GM19239 (cell line): ENCODE measurements around the gene PHPT1.
A peak's percentile ranks its signal among the peaks of the same experiment; 100 is the strongest.
"Not testable (repeated sequence)": the region's sequence is repeated elsewhere in the genome, so short reads cannot be mapped to it uniquely, and the experiment has no call there.

Experiments
- DNase-seq: peaks from one replicate; pipeline ENCODE4 v3.0.0; 2011; ENCODE audit warnings: low spot score; ENCODE audit not compliant: insufficient read length
- FAIRE-seq: peaks from 2 replicates; lab custom pipeline; 2011; peaks lifted over from hg19 to GRCh38; lab: Jason Lieb, UNC

Gene PHPT1

DNA sequence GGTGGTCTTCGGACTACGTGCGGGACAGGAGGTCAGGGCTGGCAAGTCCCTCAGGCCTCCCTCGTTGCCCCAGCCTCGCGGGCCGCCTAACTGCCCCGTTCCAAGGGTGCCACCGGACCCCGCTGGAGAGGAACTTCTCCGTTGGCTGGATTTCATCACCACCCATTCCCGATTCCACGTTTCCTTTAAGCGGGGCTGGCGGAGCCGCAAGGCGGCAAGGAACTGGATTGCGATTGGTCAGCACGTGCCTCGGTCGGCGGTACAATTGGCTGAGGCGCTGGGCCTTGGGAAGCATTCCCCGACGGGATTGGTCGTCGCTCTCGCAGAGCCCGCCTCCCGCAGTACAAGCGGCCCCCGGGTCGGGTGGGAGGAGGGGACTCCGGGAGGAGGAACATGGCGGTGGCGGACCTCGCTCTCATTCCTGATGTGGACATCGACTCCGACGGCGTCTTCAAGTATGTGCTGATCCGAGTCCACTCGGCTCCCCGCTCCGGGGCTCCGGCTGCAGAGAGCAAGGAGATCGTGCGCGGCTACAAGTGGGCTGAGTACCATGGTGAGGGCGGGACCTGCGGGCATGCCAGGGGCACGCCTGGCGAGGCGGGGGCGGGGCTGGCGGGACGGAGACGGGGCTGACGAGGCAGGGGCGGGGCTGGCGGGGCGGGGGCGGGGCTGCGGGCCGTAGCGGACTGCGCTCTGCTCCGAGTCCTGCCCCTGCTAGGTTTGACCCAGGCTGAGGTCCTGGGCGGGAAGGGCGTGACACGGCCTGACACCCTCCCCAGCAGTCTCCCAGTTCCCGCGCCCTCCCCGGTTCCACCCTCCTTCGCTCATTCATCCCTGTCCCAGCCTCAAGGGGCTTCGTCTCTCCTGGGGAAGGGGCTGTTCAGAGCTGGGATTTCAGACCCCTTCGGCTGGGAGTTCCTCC is at the start of gene PHPT1:
Gene PHPT1 (plus strand): TSS at position 372 of the 922 bp plus-strand sequence. CDS start 22 bp downstream, at position 394.
- FAIRE-seq (peak; percentile 100), DNase-seq (peak; percentile 99)

DNA sequence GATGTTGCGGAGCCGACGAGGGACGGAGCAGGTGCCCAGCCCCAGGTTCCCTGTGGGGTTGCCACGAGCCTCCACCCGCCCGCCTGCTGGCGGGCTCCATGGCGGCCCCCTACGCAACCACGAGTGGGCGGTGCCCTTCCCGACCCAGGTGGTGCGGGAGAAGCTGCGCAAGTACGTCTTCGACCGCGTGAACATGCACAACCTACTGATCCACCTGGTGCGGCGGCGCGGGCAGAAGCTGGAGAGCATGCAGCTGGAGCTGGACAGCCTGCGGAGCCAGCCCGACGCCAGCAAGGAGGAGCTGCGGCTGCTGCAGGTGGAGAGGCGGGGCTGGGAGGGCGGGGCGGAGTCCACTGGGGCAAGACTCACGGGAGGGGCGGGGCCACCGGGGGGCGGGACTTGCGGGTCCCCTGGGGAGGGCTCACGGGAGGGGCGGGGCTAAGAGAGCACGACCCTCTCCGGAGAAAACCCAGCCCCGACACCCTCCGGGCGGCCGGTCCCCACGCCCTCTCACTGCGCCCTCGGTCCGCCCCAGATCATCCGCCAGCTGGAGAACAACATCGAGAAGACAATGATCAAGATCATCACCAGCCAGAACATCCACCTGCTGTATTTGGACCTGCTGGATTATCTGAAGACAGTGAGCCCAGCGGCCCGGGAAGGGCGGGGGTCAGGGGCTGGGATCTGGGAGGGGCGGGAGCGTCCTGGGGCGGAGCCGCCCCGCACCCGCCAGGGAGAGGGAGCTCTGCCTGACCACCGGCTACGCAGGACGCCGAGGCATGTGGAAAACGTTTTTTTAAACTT is 49.2 kb upstream of the PHPT1 start:
- FAIRE-seq (peak; percentile 74), DNase-seq (peak; percentile 84)

DNA sequence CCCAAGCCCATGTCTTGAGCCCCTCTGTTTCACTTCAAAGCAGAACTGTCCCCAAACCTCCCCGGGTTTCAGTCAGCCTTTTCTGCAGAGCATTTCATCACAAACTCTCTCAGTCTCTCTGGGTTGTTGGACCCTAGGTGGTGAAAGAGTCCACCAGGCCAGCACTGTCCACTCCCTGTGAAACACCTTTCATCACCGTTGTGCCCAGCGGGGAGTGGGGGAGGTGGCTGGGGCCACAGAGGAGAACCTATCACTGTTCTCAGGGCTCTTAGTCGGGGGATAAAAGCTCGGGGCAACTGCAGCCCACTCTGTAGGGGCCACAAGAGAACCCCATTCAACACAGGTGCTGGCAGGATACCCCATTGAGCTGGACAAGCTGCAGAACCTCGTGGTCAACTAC is 46.9 kb upstream of the PHPT1 start:
- DNase-seq, result no peak
- no peak for FAIRE-seq

DNA sequence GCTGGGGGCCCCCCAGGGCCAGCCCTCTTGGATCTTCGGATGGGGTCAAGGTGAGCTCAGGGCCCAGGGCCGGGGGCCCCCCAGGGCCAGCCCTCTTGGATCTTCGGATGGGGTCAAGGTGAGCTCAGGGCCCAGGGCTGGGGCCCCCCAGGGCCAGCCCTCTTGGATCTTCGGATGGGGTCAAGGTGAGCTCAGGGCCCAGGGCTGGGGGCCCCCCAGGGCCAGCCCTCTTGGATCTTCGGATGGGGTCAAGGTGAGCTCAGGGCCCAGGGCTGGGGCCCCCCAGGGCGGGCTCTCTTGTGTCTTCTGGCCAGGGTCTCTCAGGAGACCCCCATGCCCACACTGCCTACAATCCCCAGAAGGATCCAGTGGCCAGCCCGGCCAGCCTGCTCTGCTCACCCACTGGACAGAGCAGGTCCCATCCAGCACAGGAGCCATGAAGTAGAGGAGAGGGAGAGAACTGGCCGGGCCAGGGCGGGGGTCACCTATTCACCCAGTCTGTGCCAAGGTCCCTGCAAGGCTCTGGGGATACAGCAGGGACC is 46.1 kb upstream of the PHPT1 start:
- FAIRE-seq, result not testable (repeated sequence)

DNA sequence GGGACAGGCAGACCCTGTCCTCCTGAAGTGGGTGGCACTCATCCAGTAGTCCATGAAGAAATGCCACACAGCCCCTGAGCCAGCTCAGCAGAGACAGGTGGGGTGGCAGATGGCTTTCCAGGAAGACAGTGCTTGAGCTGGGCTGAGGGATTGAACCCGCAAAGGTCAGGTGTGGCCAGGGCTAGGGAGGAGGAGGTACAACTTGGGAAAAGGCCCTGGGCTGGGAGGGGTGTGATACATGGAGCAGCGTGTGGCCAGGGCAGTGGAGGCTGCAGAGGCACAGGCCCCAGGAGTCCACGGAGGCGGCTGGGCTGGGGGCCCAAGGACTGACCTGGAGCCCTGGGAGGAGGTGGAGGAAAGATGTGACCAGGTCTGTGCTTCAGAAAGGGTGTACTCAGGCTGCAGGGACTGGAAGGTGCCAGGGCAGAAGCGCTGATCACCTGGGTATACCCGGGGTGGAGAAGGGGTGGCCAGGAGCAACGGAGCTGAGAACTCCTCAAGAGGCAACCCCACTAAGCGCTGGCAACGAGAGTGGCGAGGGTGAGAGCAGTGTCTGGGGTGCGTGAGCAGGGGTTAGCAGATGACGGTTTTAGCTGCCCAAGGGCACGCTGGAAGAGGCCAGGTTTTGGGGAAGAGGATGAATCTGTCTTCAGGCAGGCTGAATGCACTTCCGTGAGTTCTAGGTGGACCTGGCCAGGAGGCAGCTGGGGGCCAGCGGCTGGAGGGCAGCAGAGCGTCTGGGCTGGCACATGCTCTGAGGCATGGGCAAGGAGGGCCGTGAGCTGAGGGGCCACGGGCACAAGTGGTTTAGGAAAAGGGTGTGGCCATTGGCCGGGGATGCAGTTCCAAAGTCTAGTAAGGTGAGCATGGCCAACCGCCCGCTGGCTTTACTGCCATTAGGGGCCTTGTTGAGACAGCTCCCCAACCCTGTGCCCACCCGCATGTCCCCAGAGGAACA is 45.4 kb upstream of the PHPT1 start:
- DNase-seq (no peak), FAIRE-seq (no peak)

More for the DNA sequence above, 46.1 kb upstream of the PHPT1 start:
- not testable (repeated sequence) for DNase-seq

DNA sequence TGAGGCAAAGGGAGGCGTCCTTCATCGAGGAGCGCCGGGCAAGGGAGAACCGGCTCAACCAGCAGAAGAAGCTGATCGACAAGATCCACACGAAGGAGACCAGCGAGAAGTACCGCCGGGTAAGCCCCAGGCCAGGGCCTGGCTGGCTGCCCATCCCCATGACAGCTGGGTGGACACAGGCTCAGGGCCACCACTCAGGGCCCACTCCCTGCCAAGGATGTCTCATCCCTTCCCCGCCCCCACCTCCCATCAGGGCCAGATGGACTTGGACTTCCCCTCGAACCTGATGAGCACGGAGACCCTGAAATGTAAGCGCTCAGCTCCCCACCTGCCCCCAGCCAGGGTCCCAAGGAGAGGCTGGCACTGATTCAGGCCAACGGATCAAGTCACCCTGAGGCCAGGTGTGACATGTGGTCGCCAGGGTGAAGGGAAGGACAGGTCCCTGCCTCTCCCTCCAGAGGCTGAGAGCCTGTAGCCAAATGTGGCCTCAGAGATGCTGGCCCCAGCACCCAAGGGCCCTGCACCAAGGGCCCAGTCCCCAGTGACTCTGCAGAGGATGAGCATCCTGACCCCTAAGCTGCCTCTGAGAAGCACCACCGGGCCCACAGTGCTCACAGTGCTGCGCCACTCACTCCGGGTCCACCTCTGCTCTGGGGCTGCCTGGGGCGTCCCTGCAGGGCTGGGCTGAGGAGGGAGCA is 44.6 kb upstream of the PHPT1 start:
- FAIRE-seq (no peak), DNase-seq (no peak)

DNA sequence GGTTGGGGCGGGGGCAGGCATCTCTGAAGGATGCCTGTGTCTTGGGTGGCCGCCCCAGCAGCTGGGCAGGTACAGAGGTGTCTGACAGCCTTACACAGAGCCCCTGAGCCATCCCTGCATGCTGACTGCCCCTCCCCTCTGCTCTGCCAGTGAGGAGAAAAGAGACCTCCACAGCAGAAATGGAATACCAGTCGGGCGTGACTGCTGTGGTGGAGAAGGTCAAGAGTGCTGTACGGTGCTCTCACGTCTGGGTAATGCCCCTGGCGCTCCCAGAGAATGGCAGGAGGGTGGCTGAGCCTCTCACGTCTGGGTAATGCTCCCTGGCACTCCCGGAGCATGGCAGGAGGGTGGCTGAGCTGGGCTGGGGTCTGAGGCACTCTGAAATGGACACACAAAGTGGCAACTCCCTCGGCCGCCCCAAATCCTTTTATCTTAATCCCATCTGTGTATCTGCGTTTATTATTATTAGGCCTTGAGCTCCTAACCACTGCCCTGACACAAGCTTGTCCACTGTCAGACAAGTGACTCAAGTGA is 43.9 kb upstream of the PHPT1 start:
- FAIRE-seq (no peak), DNase-seq (no peak)

DNA sequence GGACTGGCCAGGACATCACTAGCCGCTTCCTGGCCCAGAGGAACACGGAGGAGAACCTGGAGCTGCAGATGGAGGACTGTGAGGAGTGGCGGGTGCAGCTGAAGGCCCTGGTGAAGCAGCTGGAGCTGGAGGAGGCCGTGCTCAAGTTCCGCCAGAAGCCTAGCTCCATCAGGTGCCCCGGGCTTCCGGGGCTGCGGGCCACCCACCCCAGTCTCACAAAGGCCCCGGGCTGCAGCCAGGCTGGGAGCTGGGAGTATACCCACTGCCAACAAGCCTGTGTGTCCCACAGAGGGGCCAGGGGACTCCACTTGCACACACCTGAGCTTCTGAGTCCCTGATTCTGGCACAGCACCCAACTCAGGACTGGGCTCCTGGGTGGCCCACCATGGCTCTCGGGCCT is 43.1 kb upstream of the PHPT1 start:
- DNase-seq, result no peak
- no peak for FAIRE-seq

DNA sequence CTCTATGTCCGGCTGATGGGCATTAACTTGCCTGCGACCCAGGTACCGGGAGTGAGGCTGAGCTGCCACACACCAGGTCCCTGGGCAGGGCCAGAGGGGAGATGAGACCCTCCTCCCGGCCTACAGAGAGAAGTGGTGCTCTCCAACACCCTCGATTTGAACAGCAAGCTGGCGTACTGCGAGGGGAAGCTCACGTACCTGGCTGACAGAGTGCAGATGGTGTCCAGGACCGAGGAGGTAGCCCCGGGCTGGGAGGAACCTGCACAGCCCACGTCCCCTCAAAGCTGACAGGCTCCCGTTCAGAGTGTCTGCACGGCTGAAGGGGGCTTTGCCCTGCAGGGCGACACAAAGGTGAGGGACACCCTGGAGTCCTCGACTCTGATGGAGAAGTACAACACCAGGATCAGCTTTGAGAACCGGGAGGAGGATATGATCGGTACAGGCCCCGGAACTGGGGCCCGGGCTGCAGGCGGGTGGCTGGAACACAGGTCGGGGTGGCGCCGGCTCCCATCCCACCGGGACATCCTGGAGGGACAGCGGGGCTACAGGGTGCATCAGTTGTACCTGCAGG is 42.5 kb upstream of the PHPT1 start:
- FAIRE-seq, result no peak

DNA sequence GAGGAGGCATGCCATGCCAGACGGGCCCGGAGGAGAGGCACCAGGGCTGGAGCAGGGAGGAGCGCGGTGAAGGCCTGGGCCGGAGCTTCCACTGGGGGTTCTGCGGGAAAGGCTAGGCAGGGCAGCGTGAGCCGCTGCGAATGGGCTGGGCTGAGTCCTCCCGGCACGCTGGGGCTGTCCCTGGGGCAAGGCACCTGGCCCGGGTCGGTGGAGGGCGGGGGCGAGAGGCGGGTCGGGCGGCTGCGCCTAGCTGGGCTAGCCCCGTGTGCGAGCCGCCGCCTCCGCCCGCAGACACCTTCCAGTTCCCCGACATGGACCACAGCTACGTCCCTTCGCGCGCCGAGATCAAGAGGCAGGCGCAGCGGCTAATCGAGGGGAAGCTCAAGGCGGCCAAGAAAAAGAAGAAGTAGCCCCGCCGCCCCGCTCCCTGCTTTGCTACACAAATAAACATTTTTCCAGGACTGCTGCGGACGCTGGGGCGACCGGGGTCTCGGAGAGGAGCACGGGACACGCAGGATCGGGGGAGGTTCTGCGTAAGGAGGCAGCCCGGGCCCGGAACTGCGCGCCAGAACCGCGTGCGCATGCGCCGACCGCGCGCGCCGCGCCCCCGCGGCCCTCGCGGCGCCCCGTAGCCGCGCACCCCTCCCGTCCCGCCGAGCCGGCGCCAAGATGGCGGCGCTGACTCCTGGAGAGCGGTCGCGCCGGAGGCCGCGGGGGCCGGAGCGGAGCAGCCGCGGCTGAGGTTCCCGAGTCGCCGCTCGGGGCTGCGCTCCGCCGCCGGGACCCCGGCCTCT is 41.7 kb upstream of the PHPT1 start, which contains the start of gene RABL6:
Gene RABL6 (plus strand): TSS at position 668 of the 794 bp plus-strand sequence. CDS start 249 bp downstream, outside the sequence.
- peak; percentile 99 for DNase-seq
- FAIRE-seq, result peak; percentile 55

More for the DNA sequence above, 42.5 kb upstream of the PHPT1 start:
- no peak for DNase-seq

DNA sequence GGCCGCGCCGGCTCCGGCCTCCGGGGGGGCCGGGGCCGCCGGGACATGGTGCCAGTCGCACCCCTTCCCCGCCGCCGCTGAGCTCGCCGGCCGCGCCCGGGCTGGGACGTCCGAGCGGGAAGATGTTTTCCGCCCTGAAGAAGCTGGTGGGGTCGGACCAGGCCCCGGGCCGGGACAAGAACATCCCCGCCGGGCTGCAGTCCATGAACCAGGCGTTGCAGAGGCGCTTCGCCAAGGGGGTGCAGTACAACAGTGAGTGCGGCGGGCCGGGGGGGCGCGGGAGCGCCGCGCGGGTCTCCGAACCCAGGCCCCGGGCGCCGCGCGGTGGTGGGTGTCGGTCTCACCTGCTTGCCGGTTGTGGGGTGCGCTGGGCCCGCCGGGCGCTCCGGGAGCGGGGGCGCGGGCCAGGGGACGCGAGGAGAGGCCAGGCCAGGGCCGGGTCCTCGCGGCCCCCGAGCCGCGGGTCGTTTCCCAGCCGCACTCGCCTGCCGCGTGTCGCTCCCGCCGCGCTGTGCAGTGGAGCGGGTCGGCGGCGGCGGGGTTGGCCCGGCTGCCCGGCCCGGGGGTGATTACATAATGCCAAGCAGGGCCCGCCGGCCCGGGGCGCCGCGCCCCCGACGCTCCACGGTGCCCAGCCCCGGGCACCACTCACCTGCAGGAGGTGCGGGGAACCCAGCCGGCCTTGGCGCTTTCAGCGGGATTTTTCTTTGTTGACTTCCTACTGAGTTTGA is 41.0 kb upstream of the PHPT1 start:
- DNase-seq (no peak), FAIRE-seq (no peak)

DNA sequence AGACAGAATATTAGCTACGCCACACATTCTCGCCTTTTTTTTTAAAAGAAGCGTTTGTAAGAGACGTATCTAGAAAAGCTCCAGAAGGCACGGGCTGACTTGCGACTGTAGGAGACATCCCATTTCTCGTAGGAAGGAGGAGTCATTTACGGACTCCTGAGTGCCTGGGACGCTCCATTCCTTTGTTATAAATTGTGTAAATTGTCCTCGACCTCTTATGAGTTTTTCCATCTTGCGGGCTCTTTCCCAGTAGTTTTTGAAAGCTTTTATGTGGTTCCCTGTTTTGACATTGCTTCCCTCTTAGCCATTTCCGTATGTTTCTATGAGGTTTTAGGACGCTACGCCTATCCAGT is 40.4 kb upstream of the PHPT1 start:
- FAIRE-seq (no peak), DNase-seq (no peak)

DNA sequence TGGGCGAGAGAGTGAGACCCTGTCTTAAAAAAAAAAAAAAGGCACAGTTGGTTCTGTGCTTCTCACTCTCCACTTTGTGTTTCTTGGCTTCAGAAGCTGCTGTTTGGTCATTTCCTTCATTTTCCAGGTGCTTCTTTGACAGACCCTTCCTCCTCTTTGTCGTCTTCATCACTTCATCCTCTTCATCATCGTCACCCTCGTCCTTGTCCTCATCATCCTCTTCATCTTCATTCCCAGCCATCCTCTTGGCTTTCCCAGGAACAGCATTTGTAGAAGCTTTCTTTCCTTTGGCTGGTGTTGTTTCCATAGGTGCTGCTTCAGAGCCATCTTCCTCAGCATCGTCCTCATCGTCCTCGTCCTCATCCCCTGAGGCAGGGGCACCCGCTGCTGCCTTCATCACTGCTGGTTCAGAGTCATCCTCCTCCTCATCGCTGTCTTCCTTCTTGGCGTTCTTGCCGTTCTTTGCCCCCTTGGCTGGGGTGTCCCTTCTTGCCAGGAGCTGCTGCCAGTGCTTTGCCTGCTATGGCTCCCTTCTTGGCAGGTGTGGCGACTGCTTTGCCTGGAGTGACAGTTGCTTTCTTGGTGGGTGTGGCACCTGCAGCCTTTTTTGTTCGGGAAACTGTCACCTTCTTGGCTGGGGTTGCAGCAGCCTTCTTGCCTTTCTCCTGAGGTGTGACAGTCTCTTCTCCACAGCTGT is 34.3 kb upstream of the PHPT1 start:
- DNase-seq (no peak), FAIRE-seq (no peak)

DNA sequence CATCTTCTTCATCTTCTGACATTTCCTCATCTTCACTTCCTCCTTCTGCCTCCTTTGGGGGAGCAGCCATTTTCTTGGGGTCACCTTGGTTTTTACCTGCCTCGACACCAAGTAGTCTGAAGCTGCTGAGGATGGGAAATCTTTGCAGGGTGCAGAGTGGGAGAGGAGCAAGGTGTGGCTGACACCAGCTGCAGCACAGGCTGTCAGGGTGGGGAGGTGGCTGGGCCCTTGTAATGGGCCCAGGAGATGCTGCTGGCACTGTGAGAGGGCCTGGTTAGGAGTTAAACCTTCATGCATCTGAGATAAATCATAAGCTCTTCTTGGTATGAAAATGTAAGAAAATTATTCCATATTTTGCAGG is 33.8 kb upstream of the PHPT1 start:
- FAIRE-seq (no peak), DNase-seq (no peak)

DNA sequence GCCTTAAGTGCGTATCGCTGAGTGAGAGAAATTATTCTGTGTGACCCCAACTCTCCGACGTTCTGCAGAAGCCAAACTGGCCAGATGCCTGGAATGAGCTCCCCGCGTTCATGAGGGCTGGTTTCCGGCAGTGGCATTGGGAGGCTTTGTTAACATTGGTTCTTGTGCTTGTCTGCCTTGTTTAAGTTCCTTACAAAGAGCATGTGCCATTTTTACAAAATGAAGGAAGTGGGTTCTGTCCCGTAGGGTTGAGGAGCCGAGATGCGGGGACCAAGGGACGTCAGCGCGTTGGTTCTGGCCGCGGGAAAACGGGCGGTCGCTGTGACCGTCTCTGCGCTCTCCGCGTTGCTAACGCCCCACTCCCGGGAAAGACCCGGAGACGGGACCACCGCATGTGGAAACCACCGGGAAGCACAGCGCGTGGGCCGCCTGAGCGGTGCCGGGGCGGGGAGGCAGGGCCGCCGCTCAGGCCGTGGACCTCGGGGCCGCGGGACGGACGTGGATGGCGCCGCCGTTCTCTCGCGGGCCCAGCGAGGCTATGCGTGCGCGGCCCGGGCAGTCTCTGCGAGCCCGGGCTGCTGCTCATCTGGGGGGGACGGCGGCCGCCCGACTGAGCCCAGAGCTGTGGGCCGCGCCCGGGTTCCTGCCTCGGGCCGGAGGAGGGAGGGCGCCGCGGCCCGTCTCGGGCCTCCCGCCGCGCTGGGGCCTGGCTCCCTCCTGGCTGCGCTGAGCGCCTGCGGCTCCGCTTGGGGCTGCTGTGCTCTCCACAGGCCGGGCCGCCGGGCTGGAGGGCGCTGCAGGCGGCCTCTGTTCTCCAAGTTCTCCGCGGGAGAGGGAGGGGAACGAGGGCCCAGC is 28.0 kb upstream of the PHPT1 start:
- FAIRE-seq, result no peak

More for the DNA sequence above, 28.0 kb upstream of the PHPT1 start:
- DNase-seq, result no peak
